HG03575 (cell line): ENCODE results near the gene GLS2.
A peak's percentile ranks its signal among the peaks of the same experiment; 100 is the strongest.
"Not testable (repeated sequence)": the region's sequence is repeated elsewhere in the genome, so short reads cannot be mapped to it uniquely, and the experiment has no call there.

Source experiments
- ATAC-seq: cut with Tn5 transposase; IDR thresholded peaks from one replicate; pipeline ENCODE4 v1.9.1; 2021; ENCODE audit not compliant: unreplicated experiment, insufficient number of reproducible peaks, low FRiP score; ENCODE audit errors: extremely low read depth

GLS2 gene

GRCh38 chr12:56488041-56488955, at the start of gene GLS2:
TSS of gene GLS2 (minus strand) at chr12:56488161. CDS start at chr12:56488118, 43 bp downstream.
- peak; percentile 79 for ATAC-seq

- no peak for ATAC-seq
These were observed 49.6 kb upstream of the GLS2 start for GRCh38 chr12:56537546-56537945.

GRCh38 chr12:56530390-56531055, 42.6 kb upstream of the GLS2 start:
- ATAC-seq, result no peak

GRCh38 chr12:56529656-56530055, 41.7 kb upstream of the GLS2 start:
- no peak for ATAC-seq

GRCh38 chr12:56528846-56529245, 40.9 kb upstream of the GLS2 start:
- no peak for ATAC-seq

- no peak for ATAC-seq
These were observed 34.6 kb upstream of the GLS2 start for GRCh38 chr12:56522411-56523193.

- ATAC-seq, result no peak
These were observed 33.8 kb upstream of the GLS2 start, which contains the start of gene RBMS2 for GRCh38 chr12:56521590-56522371. TSS of gene RBMS2 (plus strand) at chr12:56521820. CDS start at chr12:56522024, 204 bp downstream.

- ATAC-seq, result no peak
These were observed 33.2 kb upstream of the GLS2 start for GRCh38 chr12:56521209-56521589.

- no peak for ATAC-seq
These were observed 32.5 kb upstream of the GLS2 start for GRCh38 chr12:56520506-56520905.

- no peak for ATAC-seq
These were observed 32.1 kb upstream of the GLS2 start for GRCh38 chr12:56520048-56520447.

GRCh38 chr12:56518570-56518969, 30.6 kb upstream of the GLS2 start:
- no peak for ATAC-seq

GRCh38 chr12:56517854-56518253, 29.9 kb upstream of the GLS2 start:
- ATAC-seq, result no peak

- not testable (repeated sequence) for ATAC-seq
These were observed 26.0 kb upstream of the GLS2 start for GRCh38 chr12:56514014-56514318.

GRCh38 chr12:56510786-56511185, 22.8 kb upstream of the GLS2 start:
- ATAC-seq, result no peak

- ATAC-seq, result not testable (repeated sequence)
These were observed 11.9 kb upstream of the GLS2 start for GRCh38 chr12:56499879-56500278.

- not testable (repeated sequence) for ATAC-seq
These were observed 11.5 kb upstream of the GLS2 start for GRCh38 chr12:56499452-56499851.

- not testable (repeated sequence) for ATAC-seq
These were observed 10.4 kb upstream of the GLS2 start for GRCh38 chr12:56498126-56498902.

GRCh38 chr12:56496704-56497103, 8.7 kb upstream of the GLS2 start:
- ATAC-seq, result not testable (repeated sequence)
